CD4-positive, alpha-beta T cell treated with Interferon alpha-2 for 1 hour (primary cell): ENCODE results near the gene ANKRD39.

Experiments
- DNase-seq, 2 donors: peaks; one replicate each; pipeline ENCODE4 v3.0.0-alpha.2; 2020 to 2022

ANKRD39 gene

GRCh38 chr2:96825057-96825456, 32.8 kb downstream of the ANKRD39 start:
- no peak for DNase-seq

- DNase-seq, result no peak
Measured at GRCh38 chr2:96824079-96824870, 33.5 kb downstream of the ANKRD39 start.

- no peak for DNase-seq
Measured at GRCh38 chr2:96823198-96823597, 34.6 kb downstream of the ANKRD39 start.

- no peak for DNase-seq
Measured at GRCh38 chr2:96822786-96823185, 35.0 kb downstream of the ANKRD39 start.

- no peak for DNase-seq
Measured at GRCh38 chr2:96821113-96821675, 36.6 kb downstream of the ANKRD39 start.

- DNase-seq, result no peak
Measured at GRCh38 chr2:96819876-96820511, 37.8 kb downstream of the ANKRD39 start.

GRCh38 chr2:96819128-96819875, 38.5 kb downstream of the ANKRD39 start:
- no peak for DNase-seq

- no peak for DNase-seq
Measured at GRCh38 chr2:96817882-96818281, 39.9 kb downstream of the ANKRD39 start.

- DNase-seq, result no peak
Measured at GRCh38 chr2:96816836-96817702, 40.7 kb downstream of the ANKRD39 start.

- DNase-seq, result peak; percentile 93 to 96
Measured at GRCh38 chr2:96816127-96816835, 41.5 kb downstream of the ANKRD39 start, which contains the start of gene CNNM3. TSS of gene CNNM3 (plus strand) at chr2:96816268. CDS start at chr2:96816278, 10 bp downstream.

- DNase-seq, result peak in 1 of 2 donors; percentile 11
Measured at GRCh38 chr2:96815326-96816126, 42.3 kb downstream of the ANKRD39 start.

GRCh38 chr2:96813656-96814055, 44.2 kb downstream of the ANKRD39 start:
- no peak for DNase-seq

GRCh38 chr2:96811917-96812316, 45.9 kb downstream of the ANKRD39 start:
- DNase-seq, result no peak

- no peak for DNase-seq
Measured at GRCh38 chr2:96810783-96811192, 47.0 kb downstream of the ANKRD39 start.

- no peak for DNase-seq
Measured at GRCh38 chr2:96809951-96810782, 47.6 kb downstream of the ANKRD39 start.

- DNase-seq, result no peak
Measured at GRCh38 chr2:96809216-96809882, 48.5 kb downstream of the ANKRD39 start.

GRCh38 chr2:96808176-96808837, 49.5 kb downstream of the ANKRD39 start:
- DNase-seq, result no peak

- no peak for DNase-seq
Measured at GRCh38 chr2:96807127-96807471, 50.7 kb downstream of the ANKRD39 start.
